SK-N-SH treated with all-trans-retinoic acid at 6 μM for 48 hours (cell line): ENCODE measurements around the gene IFI27L1.

Experiments used
- ATAC-seq: fragments of 200-7000 bp; cut with Tn5 transposase; 3 replicates; pipeline ENCODE4 v1.9.1; 2020; ENCODE audit warnings: mild to moderate bottlenecking, moderate library complexity
- CSRNP3 ChIP-seq: fragments of 250-450 bp; sonication (Bioruptor Pico); IDR thresholded peaks from 2 replicates; pipeline ENCODE4 v1.5.1; 2021; ENCODE audit warnings: mild to moderate bottlenecking, moderate library complexity
- ESRRG ChIP-seq: fragments of 250-450 bp; sonication (Bioruptor Pico); IDR thresholded peaks from 2 replicates; pipeline ENCODE4 v1.6.1; 2021; ENCODE audit warnings: mild to moderate bottlenecking
- GLIS3 ChIP-seq: fragments of 250-450 bp; sonication (Bioruptor Pico); IDR thresholded peaks from 2 replicates; pipeline ENCODE4 v1.5.0; 2020; ENCODE audit warnings: mild to moderate bottlenecking, moderate library complexity
- ISL1 ChIP-seq: fragments of 250-450 bp; sonication (Bioruptor Pico); IDR thresholded peaks from 2 replicates; pipeline ENCODE4 v2.1.2; 2022; ENCODE audit warnings: mild to moderate bottlenecking, moderate library complexity
- OSR1 ChIP-seq: fragments of 250-450 bp; sonication (Bioruptor Pico); IDR thresholded peaks from 2 replicates; pipeline ENCODE4 v1.8.0; 2022; ENCODE audit warnings: moderate library complexity, mild to moderate bottlenecking, inconsistent platforms
- PPARA ChIP-seq: fragments of 250-450 bp; sonication (Bioruptor Pico); IDR thresholded peaks from 2 replicates; pipeline ENCODE4 v1.5.0; 2020; ENCODE audit warnings: mild to moderate bottlenecking, borderline replicate concordance
- SNAI2 ChIP-seq: fragments of 250-450 bp; sonication (Bioruptor Pico); IDR thresholded peaks from 2 replicates; pipeline ENCODE4 v1.5.0; 2020; ENCODE audit warnings: mild to moderate bottlenecking, moderate library complexity
- ZC3H10 ChIP-seq: fragments of 250-450 bp; sonication (Bioruptor Pico); IDR thresholded peaks from 2 replicates; pipeline ENCODE4 v1.5.1; 2021; ENCODE audit warnings: mild to moderate bottlenecking, moderate library complexity
- ZFP30 ChIP-seq: fragments of 450-650 bp; formaldehyde crosslinking; IDR thresholded peaks from 2 replicates; pipeline ENCODE4 v1.5.0; 2022; ENCODE audit warnings: mild to moderate bottlenecking, moderate library complexity
- ZNF565 ChIP-seq: fragments of 450-650 bp; formaldehyde crosslinking; conservative IDR thresholded peaks from 2 replicates; pipeline ENCODE4 v1.5.0; 2020; ENCODE audit warnings: low read depth, mild to moderate bottlenecking, moderate library complexity
- ZNF70 ChIP-seq: fragments of 450-650 bp; formaldehyde crosslinking; IDR thresholded peaks from 2 replicates; pipeline ENCODE4 v1.5.0; 2020; ENCODE audit warnings: mild to moderate bottlenecking, moderate library complexity

The IFI27L1 gene

DNA sequence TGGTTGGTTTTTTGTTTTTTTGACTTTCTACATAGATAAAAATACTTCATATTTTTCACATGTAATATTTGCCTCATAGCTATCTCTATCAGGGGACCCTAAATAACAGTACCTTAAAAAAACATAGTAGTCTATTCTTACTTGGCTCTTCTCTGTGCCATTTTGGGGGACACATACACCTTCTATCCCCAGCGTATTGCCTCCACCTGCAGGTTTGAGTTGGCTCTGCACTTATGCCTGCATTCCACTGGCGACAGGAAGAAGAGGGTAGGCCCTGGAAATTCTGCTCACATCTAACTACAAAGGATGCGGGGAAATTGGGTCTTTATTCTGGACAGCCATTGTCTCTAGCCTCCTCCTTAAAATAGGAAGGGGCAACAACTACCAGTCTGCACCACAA, 62.1 kb downstream of the IFI27L1 start:
- TF ChIP-seq ESRRG, result no peak
- no peak for TF ChIP-seq GLIS3 (CRISPR knock-in tag)
- no peak for TF ChIP-seq ZNF70 (CRISPR knock-in tag)
- no peak for TF ChIP-seq OSR1 (CRISPR knock-in tag)
- peak; percentile 55; the same call in 2 of the 3 replicates for ATAC-seq

DNA sequence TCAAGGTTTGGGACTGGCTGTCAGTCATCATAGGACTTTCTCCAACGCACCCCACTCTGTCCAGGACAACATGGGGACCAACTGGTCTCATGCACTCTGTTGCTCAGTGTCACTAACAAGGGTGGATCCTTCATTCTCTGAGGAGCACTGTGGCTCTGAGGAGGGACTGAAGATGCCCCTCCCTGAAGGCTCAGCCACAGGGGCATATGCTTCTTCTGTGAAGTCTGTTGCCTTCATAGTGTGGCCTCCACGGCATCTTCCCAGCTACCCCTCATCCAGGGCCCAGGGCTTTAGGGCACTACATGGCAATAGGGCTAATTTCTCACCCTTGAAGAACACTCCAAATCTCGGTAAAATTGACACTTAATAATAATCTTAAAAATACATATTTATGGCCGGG, 62.6 kb downstream of the IFI27L1 start:
- TF ChIP-seq ISL1 (CRISPR knock-in tag) (no peak), ZNF565 (CRISPR knock-in tag) (no peak), ZNF70 (CRISPR knock-in tag) (no peak)

DNA sequence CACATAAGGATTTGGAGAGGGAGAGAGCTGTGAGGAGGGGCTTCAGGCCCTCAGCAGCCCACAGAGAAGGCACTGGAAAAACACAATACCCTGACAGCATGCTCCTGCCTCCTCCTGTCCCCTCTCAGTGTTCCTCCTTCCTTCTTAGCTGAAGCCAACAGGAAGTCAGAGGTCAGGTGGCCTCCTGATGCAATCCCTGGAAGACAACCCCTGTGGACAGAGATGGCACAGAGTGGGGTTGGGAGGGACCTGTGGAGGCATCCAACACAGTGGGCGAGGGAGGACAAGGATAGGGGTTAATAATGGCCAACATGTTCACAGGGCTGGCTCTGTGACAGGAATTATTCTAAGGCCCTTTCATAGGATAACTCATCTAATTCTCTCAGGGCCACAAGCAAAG, 63.7 kb downstream of the IFI27L1 start:
- no peak for ATAC-seq
- TF ChIP-seq PPARA (CRISPR knock-in tag) (no peak), SNAI2 (no peak), ZFP30 (no peak), CSRNP3 (CRISPR knock-in tag) (no peak), ZNF565 (CRISPR knock-in tag) (no peak), ZNF70 (CRISPR knock-in tag) (no peak)

More for the DNA sequence above, 62.6 kb downstream of the IFI27L1 start:
- no peak for ATAC-seq

DNA sequence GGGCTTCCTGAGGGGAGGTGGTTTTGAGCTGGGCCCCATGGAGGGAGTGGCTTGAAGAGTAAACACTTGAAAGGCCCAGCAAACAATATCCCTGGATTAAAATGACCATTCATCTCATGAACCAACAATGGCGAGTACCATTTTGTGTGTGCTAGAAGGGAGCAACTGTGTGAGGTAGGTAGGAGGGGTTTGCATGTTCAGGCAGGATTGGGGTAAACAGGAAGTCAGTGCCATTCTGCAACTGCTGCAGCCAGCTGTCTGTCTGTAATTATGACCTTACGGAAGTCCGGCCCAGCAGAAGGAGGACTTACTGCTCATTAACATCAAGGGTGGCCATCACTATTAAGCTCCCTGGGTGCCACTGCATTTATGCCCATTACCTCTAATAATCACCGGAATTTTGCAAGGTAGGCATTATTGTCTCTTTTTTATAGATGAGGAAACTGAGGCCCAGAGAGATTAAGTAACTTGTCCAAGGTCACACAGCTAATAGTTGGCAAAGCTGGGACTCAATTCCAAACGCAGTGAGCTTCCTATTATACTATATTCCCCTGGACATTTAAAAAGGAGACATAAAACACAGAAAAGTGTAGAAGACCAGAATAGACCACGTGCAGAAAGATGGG, 64.9 kb downstream of the IFI27L1 start:
- TF ChIP-seq ZNF70 (CRISPR knock-in tag) (no peak), ZC3H10 (CRISPR knock-in tag) (no peak)
- TF ChIP-seq, all 23 proteins: peak for 0
- ATAC-seq, result no peak
